Dendritic cell treated with granulocyte-macrophage colony-stimulating factor and Interleukin-4, amounts not matched to agents 40 ng/mL and 50 ng/mL, for 4 days (primary cell): ENCODE results near the gene STK32C.
"Not testable (repeated sequence)": the region's sequence is repeated elsewhere in the genome, so short reads cannot be mapped to it uniquely, and the experiment has no call there.

Source experiments
- H3K27ac Mint-ChIP-seq: one replicate; pipeline ENCODE4 v1.8.0; 2022; ENCODE audit warnings: mild to moderate bottlenecking, mixed read lengths
- H3K27me3 Mint-ChIP-seq: one replicate; pipeline ENCODE4 v1.8.0; 2022; ENCODE audit warnings: mild to moderate bottlenecking, mixed read lengths
- H3K36me3 Mint-ChIP-seq: one replicate; pipeline ENCODE4 v1.8.0; 2022; ENCODE audit warnings: low read depth, mixed read lengths
- H3K4me1 Mint-ChIP-seq: one replicate; pipeline ENCODE4 v1.8.0; 2022; ENCODE audit warnings: low read depth, mixed read lengths
- H3K4me3 Mint-ChIP-seq: one replicate; pipeline ENCODE4 v1.8.0; 2022; ENCODE audit warnings: mild to moderate bottlenecking, moderate library complexity, mixed read lengths
- H3K9me3 Mint-ChIP-seq: one replicate; pipeline ENCODE4 v1.8.0; 2022; ENCODE audit warnings: mixed read lengths
- intact Hi-C: fragments of 100-400 bp; cut with micrococcal nuclease; formaldehyde crosslinking; loops from one replicate; pipeline ENCODE4 v1.15.0; 2022

Gene STK32C

GRCh38 chr10:132298038-132298881 is 9.5 kb downstream of the STK32C start:
- Mint-ChIP-seq H3K27me3 (peaks cover 14% of the 10 kb centered on the region), H3K9me3 (no peaks in the 10 kb centered on the region), H3K27ac (no peak overlapping the region), H3K4me1 (peaks cover 69% of the 10 kb centered on the region), H3K36me3 (peaks cover 30% of the 10 kb centered on the region), H3K4me3 (no peak overlapping the region)
- intact Hi-C loops, result no loop called here

GRCh38 chr10:132297526-132297925 is 10.2 kb downstream of the STK32C start:
- intact Hi-C loops, result no loop called here
- Mint-ChIP-seq H3K4me3 (no peak overlapping the region), H3K4me1 (peaks cover 68% of the 10 kb centered on the region), H3K36me3 (peaks cover 30% of the 10 kb centered on the region), H3K27me3 (peaks cover 14% of the 10 kb centered on the region), H3K9me3 (no peaks in the 10 kb centered on the region), H3K27ac (no peak overlapping the region)

GRCh38 chr10:132296666-132297443 is 10.9 kb downstream of the STK32C start:
- intact Hi-C loops, result no loop called here
- Mint-ChIP-seq H3K9me3 (no peaks in the 10 kb centered on the region), H3K27me3 (peaks cover 14% of the 10 kb centered on the region), H3K36me3 (peaks cover 28% of the 10 kb centered on the region), H3K27ac (no peak overlapping the region), H3K4me1 (peaks cover 71% of the 10 kb centered on the region), H3K4me3 (no peak overlapping the region)

GRCh38 chr10:132295481-132295880 is 12.3 kb downstream of the STK32C start:
- H3K4me3 Mint-ChIP-seq, H3K9me3 Mint-ChIP-seq, H3K27ac Mint-ChIP-seq, intact Hi-C loops: not testable (repeated sequence)
- H3K4me1 Mint-ChIP-seq, result peaks cover 58% of the 10 kb centered on the region
- peaks cover 21% of the 10 kb centered on the region for H3K36me3 Mint-ChIP-seq
- peaks cover 12% of the 10 kb centered on the region for H3K27me3 Mint-ChIP-seq

- Mint-ChIP-seq H3K27ac (no peak overlapping the region), H3K4me3 (no peak overlapping the region), H3K9me3 (no peaks in the 10 kb centered on the region), H3K27me3 (peaks cover 12% of the 10 kb centered on the region), H3K4me1 (peaks cover 51% of the 10 kb centered on the region), H3K36me3 (peaks cover 21% of the 10 kb centered on the region)
- intact Hi-C loops, result no loop called here
These were observed 13.0 kb downstream of the STK32C start for GRCh38 chr10:132294561-132295318.

GRCh38 chr10:132293813-132294520 is 13.8 kb downstream of the STK32C start:
- intact Hi-C loops, result no loop called here
- Mint-ChIP-seq H3K27ac (no peak overlapping the region), H3K4me3 (no peak overlapping the region)

GRCh38 chr10:132293201-132293812 is 14.4 kb downstream of the STK32C start:
- intact Hi-C loops, result no loop called here
- H3K27me3 Mint-ChIP-seq, result peaks cover 12% of the 10 kb centered on the region
- H3K36me3 Mint-ChIP-seq, result peaks cover 21% of the 10 kb centered on the region
- H3K27ac Mint-ChIP-seq, result no peak overlapping the region
- H3K4me3 Mint-ChIP-seq, result no peak overlapping the region
- no peaks in the 10 kb centered on the region for H3K9me3 Mint-ChIP-seq
- peaks cover 40% of the 10 kb centered on the region for H3K4me1 Mint-ChIP-seq

More at GRCh38 chr10:132293813-132294520, 13.8 kb downstream of the STK32C start:
- H3K27me3 Mint-ChIP-seq, result peaks cover 12% of the 10 kb centered on the region
- no peaks in the 10 kb centered on the region for H3K9me3 Mint-ChIP-seq
- peaks cover 21% of the 10 kb centered on the region for H3K36me3 Mint-ChIP-seq
- H3K4me1 Mint-ChIP-seq, result peaks cover 46% of the 10 kb centered on the region

- Mint-ChIP-seq H3K27me3 (peaks cover 10% of the 10 kb centered on the region), H3K4me1 (peaks cover 32% of the 10 kb centered on the region), H3K36me3 (peaks cover 19% of the 10 kb centered on the region), H3K27ac (no peak overlapping the region), H3K4me3 (no peak overlapping the region), H3K9me3 (no peaks in the 10 kb centered on the region)
- intact Hi-C loops, result no loop called here
These were observed 15.2 kb downstream of the STK32C start for GRCh38 chr10:132292287-132293200.

GRCh38 chr10:132291826-132292225 is 15.9 kb downstream of the STK32C start:
- H3K36me3 Mint-ChIP-seq, result peaks cover 14% of the 10 kb centered on the region
- H3K27ac Mint-ChIP-seq, result no peak overlapping the region
- peaks cover 27% of the 10 kb centered on the region for H3K4me1 Mint-ChIP-seq
- H3K9me3 Mint-ChIP-seq, result no peaks in the 10 kb centered on the region
- H3K27me3 Mint-ChIP-seq, result peaks cover 4% of the 10 kb centered on the region
- intact Hi-C loops, result no loop called here
- no peak overlapping the region for H3K4me3 Mint-ChIP-seq

- Mint-ChIP-seq H3K4me3 (no peak overlapping the region), H3K27ac (no peak overlapping the region), H3K4me1 (peaks cover 28% of the 10 kb centered on the region), H3K27me3 (peaks cover 1% of the 10 kb centered on the region), H3K36me3 (peaks cover 10% of the 10 kb centered on the region), H3K9me3 (no peaks in the 10 kb centered on the region)
- intact Hi-C loops, result no loop called here
These were observed 17.1 kb downstream of the STK32C start for GRCh38 chr10:132290631-132291030.

- peaks cover 22% of the 10 kb centered on the region for H3K4me1 Mint-ChIP-seq
- no peak overlapping the region for H3K4me3 Mint-ChIP-seq
- H3K27me3 Mint-ChIP-seq, result peaks cover 3% of the 10 kb centered on the region
- H3K36me3 Mint-ChIP-seq, result no peaks in the 10 kb centered on the region
- H3K27ac Mint-ChIP-seq, result no peak overlapping the region
- no peaks in the 10 kb centered on the region for H3K9me3 Mint-ChIP-seq
- intact Hi-C loops, result no loop called here
These were observed 18.3 kb downstream of the STK32C start for GRCh38 chr10:132289439-132289838.

- Mint-ChIP-seq H3K27me3 (peaks cover 5% of the 10 kb centered on the region), H3K36me3 (no peaks in the 10 kb centered on the region), H3K4me1 (peaks cover 39% of the 10 kb centered on the region), H3K4me3 (no peak overlapping the region), H3K9me3 (peaks cover 10% of the 10 kb centered on the region), H3K27ac (no peak overlapping the region)
- intact Hi-C loops, result no loop called here
These were observed 24.0 kb downstream of the STK32C start for GRCh38 chr10:132283604-132284382.
